Stomach smooth muscle (tissue), 2 donors: ENCODE results near the gene BORCS8.

Experiments used
- H3K27ac ChIP-seq: one replicate; pipeline ENCODE4 v1.7.0; 2013; ENCODE audit warnings: mild to moderate bottlenecking, low read length, inconsistent platforms
- H3K27me3 ChIP-seq, 2 donors: one replicate each; pipeline ENCODE4 v1.7.0; 2013; ENCODE audit warnings: low read length in 2 of 2; ENCODE audit not compliant: insufficient read depth in 2 of 2, control insufficient read depth in 1 of 2
- H3K36me3 ChIP-seq, 2 donors: one replicate each; pipeline ENCODE4 v1.7.0; 2013; ENCODE audit warnings: low read length in 2 of 2; ENCODE audit not compliant: control insufficient read depth in 2 of 2, insufficient read depth in 2 of 2
- H3K4me1 ChIP-seq: one replicate; pipeline ENCODE4 v1.7.0; 2013; ENCODE audit warnings: low read length; ENCODE audit not compliant: control insufficient read depth, insufficient read depth
- H3K4me3 ChIP-seq, 2 donors: one replicate each; pipeline ENCODE4 v1.7.0; 2013; ENCODE audit warnings: low read length in 2 of 2
- H3K9ac ChIP-seq, 2 donors: one replicate each; pipeline ENCODE4 v1.7.0; 2013; ENCODE audit warnings: low read length in 2 of 2, mild to moderate bottlenecking in 1 of 2
- H3K9me3 ChIP-seq, 2 donors: one replicate each; pipeline ENCODE4 v1.7.0; 2013; ENCODE audit warnings: low read length in 2 of 2; ENCODE audit not compliant: control insufficient read depth in 2 of 2
- donor health status: healthy.
- donor health status: Pancreatic carcinoma.

The BORCS8 gene

DNA sequence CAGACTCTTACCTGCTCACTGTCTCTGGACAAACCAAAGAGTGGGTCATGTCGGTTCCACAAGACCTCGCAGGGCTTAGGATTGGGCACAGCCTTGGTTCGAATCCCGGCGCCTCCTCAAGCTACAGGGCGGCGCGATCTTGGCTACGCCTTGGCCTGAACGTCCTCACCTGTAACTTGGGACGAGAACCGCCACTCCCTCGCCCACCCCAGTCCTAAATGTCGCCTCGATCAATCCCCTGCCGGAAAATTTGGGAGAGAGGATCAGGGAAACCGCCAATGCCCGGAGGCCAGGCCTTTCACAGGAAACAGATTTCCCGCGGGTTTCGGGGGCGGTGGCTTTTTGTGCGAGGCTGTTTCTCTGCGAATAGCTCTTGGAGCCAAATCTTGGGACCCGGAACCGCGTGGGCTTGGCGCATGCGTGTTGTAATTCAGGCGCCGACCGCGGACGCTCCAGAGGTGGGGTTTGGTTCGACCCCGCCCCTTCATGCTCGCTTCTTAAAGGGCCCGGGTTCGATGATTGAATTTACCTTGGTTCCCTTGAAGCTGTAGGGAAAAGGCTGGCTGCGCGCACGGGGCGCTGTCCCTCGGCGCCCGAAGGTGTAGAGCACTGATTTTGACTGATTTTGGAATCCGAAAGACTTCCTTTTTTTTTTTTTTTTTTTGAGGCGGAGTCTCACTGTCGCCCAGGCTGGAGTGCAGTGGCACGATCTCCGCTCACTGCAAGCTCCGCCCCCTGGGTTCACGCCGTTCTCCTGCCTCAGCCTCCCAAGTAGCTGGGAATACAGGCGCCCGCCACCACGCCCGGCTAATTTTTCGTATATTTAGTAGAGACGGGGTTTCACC, 11.3 kb upstream of the BORCS8 start, which contains the start of gene NR2C2AP:
NR2C2AP (minus strand) TSS at position 403 of the 845 bp plus-strand sequence; CDS start at position 49, 354 bp downstream.
- H3K27me3 ChIP-seq: peaks cover 12 to 19% of the 10 kb centered on the region in 2 donors
- H3K9ac ChIP-seq: peak within 1 kb of the TSS; percentile 79 to 88
- H3K4me1 ChIP-seq: peaks cover 10% of the 10 kb centered on the region
- no peaks in the 10 kb centered on the region for H3K9me3 ChIP-seq
- peak within 1 kb of the TSS; percentile 62 to 89 for H3K4me3 ChIP-seq
- H3K27ac ChIP-seq: peak within 1 kb of the TSS; percentile 64
- peaks cover 6 to 12% of the 10 kb centered on the region in 2 donors for H3K36me3 ChIP-seq

DNA sequence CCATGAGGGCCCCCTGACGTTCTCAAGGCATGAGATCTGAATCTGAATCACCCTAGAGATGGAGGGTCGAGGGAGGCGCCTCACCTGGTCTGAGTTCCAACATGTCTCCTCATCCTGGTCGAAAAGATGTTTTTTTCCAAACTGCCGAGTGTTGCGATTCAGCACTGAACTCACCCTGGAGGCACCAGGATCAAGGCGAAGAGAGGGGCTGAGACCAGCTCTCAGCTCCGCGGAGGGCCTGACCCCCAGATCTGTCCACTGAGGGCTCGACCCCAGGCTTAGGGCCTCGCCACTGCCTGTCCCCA, 10.7 kb upstream of the BORCS8 start:
- H3K4me3 ChIP-seq: peak overlapping the region; percentile 62 to 89
- peak overlapping the region; percentile 64 for H3K27ac ChIP-seq
- peaks cover 10 to 16% of the 10 kb centered on the region in 2 donors for H3K36me3 ChIP-seq
- no peaks in the 10 kb centered on the region for H3K9me3 ChIP-seq
- peaks cover 9 to 15% of the 10 kb centered on the region in 2 donors for H3K27me3 ChIP-seq
- peak overlapping the region; percentile 79 to 88 for H3K9ac ChIP-seq
- H3K4me1 ChIP-seq: peaks cover 10% of the 10 kb centered on the region

DNA sequence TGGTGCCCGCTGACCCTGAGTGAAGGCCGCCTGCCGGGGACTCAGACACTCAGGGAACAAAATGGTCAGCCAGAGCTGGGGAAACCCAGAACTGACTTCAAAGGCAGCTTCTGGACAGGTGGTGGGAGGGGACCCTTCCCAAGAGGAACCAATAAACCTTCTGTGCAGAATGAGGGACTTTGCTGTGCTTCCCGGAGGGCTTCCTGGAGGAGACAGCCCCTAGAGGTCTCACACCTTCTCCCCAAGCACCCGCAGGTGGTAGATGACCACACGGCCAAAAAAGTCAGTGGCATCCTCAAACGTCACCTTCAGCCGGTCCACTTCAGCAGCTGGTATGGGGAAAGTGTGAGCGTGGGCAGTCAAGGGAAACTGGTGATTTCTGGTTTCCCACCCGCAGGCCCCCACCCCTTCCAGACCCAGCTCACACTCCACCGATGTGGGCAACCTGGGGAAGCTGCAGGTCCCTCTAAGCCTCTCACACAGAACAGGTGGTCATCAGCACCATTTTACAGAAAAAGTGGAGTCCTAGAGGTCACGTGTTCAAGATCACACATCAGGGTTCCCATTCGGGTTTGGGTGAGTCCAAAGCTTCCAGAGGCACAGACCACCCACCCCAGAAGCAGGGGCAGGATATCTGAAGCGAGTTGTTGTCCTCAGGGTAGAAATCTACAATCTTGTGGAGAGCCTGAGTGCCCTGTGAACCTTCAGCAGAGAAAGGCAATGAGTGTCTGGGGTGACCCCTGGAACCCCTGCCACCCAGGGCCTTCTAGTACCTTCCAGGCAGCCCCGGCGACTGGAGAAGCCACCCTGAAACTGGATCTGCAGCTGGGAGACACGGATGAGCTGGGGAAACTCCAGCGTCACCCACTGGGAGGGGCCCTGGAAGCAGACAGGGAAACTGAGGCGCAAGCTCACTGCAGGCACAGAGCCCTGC, 10.0 kb upstream of the BORCS8 start:
- Histone ChIP-seq H3K27me3 (peaks cover 3 to 8% of the 10 kb centered on the region in 2 donors), H3K9ac (peak overlapping the region; percentile 79 to 88), H3K27ac (peak overlapping the region; percentile 64), H3K9me3 (no peaks in the 10 kb centered on the region), H3K36me3 (peaks cover 13 to 20% of the 10 kb centered on the region in 2 donors), H3K4me3 (peak overlapping the region in 1 of 2 donors; percentile 89), H3K4me1 (peaks cover 10% of the 10 kb centered on the region)

DNA sequence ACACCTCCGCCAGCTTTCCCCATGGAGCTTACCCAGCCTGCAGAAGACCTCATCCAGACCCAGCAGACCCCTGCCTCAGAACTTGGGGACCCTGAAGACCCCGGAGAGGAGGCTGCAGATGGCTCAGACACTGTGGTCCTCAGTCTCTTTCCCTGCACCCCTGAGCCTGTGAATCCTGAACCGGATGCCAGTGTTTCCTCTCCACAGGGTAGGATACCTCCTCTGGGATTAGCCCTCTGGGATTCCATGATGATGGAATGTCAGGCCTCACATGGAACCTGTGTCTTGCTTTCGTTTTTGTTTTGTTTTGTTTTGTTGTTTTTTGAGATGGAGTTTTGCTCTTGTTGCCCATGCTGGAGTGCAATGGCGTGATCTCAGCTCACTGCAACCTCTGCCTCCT, 2.0 kb upstream of the BORCS8 start:
- Histone ChIP-seq H3K4me3 (no peak overlapping the region), H3K9me3 (no peaks in the 10 kb centered on the region), H3K36me3 (peaks cover 16 to 18% of the 10 kb centered on the region in 2 donors), H3K27ac (no peak overlapping the region), H3K27me3 (no peaks in the 10 kb centered on the region), H3K9ac (no peak overlapping the region), H3K4me1 (peaks cover 35% of the 10 kb centered on the region)

DNA sequence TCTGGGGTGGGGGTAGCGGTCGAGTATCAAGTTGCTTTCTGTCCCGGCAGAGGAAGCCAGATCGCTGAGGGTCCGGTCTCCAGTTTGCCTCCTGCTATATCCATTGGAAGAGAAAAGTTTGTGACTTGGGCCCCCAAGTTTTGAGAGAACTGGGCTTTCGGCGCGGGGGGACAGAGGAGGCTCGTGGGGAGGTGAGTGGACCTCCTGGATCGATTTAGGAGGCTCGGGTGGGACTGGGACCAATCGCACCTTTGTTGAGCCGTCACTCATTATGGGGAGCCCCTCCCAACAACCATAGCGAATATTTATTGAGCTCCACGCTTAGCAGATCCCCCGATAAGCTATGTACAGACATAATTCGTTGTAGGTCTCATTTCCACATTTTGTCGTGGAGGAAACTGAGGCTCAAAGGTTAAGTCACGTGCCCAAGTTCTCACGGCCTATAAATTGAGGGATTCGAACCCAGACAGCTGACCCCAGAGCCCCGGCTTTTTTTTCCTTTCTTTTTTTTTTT, 1.0 kb upstream of the BORCS8 start:
- Histone ChIP-seq H3K4me1 (peaks cover 35% of the 10 kb centered on the region), H3K4me3 (peak overlapping the region; percentile 98 to 99), H3K27me3 (no peaks in the 10 kb centered on the region), H3K36me3 (peaks cover 7 to 10% of the 10 kb centered on the region in 2 donors), H3K9me3 (no peaks in the 10 kb centered on the region), H3K27ac (peak overlapping the region; percentile 99), H3K9ac (peak overlapping the region; percentile 80 to 88)

DNA sequence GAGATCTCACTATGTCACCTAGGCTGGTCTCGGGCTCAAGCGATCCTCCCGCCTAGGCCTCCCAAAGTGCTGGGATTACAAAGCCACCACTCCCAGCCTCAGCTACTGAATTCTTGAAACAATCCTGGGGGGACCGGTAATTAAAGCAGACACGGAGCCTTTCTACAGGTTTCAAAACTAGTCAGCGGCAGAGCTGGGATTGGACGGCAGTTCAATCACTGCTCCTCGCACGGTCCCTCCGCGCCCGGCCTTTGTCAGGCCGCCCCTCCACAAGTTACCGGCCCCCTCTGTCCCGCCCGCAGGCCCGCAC, 229 bp downstream of the BORCS8 start:
- H3K4me1 ChIP-seq: peaks cover 35% of the 10 kb centered on the region

DNA sequence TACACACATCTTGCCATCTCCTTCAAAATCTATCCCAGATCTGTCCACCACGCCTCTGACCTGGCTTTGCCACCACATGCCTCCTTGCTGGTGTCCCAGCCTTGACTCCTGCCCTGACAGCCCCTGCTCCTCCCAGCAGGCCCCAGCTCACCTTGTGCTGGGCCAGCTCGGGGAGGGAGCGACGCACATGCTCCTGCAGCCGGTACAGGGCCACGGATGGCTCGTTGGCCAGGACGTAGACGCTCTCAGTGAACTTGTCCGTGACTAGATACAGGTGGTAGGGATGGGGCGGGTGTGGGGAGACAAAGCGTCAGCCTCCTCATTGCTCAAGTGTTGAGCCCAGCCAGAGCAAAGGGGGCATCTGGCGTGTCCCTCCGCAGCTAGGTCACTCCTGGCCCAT, 5.2 kb downstream of the BORCS8 start:
- H3K4me1 ChIP-seq: peaks cover 24% of the 10 kb centered on the region

More for the DNA sequence above, 229 bp downstream of the BORCS8 start:
- Histone ChIP-seq H3K9ac (peak overlapping the region; percentile 99 to 100), H3K27ac (peak overlapping the region; percentile 99), H3K27me3 (no peaks in the 10 kb centered on the region), H3K9me3 (no peaks in the 10 kb centered on the region), H3K36me3 (peaks cover under 1 to 4% of the 10 kb centered on the region in 2 donors), H3K4me3 (peak overlapping the region; percentile 98 to 99)

DNA sequence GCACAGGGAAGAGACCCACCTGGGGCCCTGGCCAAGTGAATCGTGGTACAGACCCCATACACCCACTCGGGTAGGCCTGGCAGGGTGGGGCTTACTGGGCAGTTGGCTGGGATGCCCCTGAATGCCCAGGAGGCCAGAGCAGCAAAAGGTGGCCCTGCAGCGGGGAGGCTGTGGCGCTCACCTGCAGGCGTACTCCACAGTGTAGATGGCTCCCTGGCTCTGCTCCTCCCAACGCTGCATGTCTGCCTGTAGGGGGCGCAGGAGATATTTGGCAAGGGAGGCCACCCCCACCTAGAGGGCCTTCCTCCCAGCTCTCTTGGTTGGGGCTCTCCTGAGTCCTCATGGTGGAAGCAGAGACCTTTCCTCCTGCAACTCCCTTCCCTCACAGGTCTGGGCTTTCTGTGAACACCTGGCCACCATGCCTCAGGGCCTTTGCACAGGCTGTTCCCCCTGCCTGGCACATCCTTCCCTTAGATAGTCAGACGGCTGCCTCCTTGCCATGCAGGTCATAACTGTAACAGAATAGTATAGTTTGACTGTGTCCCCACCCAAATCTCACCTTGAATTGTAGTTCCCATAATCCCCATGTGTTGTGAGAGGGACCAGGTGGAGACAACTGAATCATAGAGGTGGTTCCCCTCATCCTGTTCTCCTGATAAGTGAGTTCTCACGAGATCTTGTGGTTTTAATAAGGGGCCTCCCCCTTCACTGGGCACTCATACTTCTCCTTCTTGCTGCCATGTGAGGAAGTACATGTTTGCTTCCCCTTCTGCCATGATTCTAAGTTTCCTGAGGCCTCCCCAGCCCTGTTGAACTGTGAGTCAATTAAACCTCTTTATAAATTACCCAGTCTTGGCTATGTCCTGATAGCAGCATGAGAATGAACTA, 5.9 kb downstream of the BORCS8 start:
- Histone ChIP-seq H3K27ac (no peak overlapping the region), H3K4me1 (peaks cover 21% of the 10 kb centered on the region), H3K9me3 (no peaks in the 10 kb centered on the region), H3K27me3 (no peaks in the 10 kb centered on the region), H3K9ac (no peak overlapping the region), H3K4me3 (no peak overlapping the region), H3K36me3 (peaks cover 5 to 23% of the 10 kb centered on the region in 2 donors)

More for the DNA sequence above, 5.2 kb downstream of the BORCS8 start:
- H3K27me3 ChIP-seq: no peaks in the 10 kb centered on the region
- H3K9ac ChIP-seq: no peak overlapping the region
- peaks cover 0 to 18% of the 10 kb centered on the region in 2 donors for H3K36me3 ChIP-seq
- no peak overlapping the region for H3K4me3 ChIP-seq
- no peaks in the 10 kb centered on the region for H3K9me3 ChIP-seq
- H3K27ac ChIP-seq: no peak overlapping the region

DNA sequence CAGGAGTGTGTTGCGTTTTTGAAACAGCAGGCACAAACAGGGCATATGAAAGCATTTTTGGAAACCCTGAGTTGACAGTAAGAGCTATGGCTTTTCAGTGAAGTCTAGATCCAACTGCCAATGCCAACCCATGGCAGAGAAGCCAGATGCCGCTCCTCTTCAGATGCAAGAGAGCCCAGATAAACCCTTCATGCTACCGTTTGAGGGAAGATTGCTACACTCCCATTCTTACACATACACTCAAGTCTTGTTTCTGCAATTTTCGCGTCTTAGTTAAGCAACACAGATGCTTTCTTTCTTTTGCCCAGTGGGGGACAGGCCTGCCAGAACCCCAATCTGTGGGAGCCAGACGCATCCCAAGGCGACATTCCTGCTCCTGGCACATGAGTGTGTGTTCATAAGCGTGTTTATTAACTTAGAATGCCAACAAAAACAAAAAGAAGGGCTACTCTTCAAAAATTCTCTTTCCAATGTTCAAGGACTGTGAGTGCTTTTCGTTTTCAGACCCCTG, 10.4 kb downstream of the BORCS8 start:
- no peak overlapping the region for H3K27ac ChIP-seq
- H3K36me3 ChIP-seq: peaks cover 16 to 35% of the 10 kb centered on the region in 2 donors
- no peak overlapping the region for H3K9ac ChIP-seq
- H3K4me3 ChIP-seq: no peak overlapping the region
- no peaks in the 10 kb centered on the region for H3K27me3 ChIP-seq
- H3K4me1 ChIP-seq: no peaks in the 10 kb centered on the region
- H3K9me3 ChIP-seq: peaks cover 0 to 6% of the 10 kb centered on the region in 2 donors
